ENCODE data around the gene COL24A1. TPM values are rescaled to one million over a fixed set of nuclear protein-coding genes. Genes with fewer than 3 reads are reported as not detected.

COL24A1 gene
- total and polyA plus RNA-seq, 3 donors from 2014 or later: 0.75 to 2.4 (median 1.8) TPM

- Histone ChIP-seq H3K27me3 (no peaks in the 10 kb centered on the region), H3K9me3 (no peaks in the 10 kb centered on the region), H3K4me1 (no peaks in the 10 kb centered on the region), H3K27ac (no peak overlapping the region), H3K4me3 (no peak overlapping the region), H3K36me3 (ENCODE audit: low read depth, missing control alignments) (no peaks in the 10 kb centered on the region)
- intact Hi-C loops (cut with DNase I; ENCODE audit: low total_unique reads): no loop called here
- WGBS, 2 donors: 91 to 95% methylated on average over 8 of the region's 8 CpGs
- TF ChIP-seq POLR2A (IDR thresholded peaks at IDR 0.05): no peak
- DNase-seq: no peak
Measured at GRCh38 chr1:85830837-85831236, 325.7 kb downstream of the COL24A1 start.

DNA sequence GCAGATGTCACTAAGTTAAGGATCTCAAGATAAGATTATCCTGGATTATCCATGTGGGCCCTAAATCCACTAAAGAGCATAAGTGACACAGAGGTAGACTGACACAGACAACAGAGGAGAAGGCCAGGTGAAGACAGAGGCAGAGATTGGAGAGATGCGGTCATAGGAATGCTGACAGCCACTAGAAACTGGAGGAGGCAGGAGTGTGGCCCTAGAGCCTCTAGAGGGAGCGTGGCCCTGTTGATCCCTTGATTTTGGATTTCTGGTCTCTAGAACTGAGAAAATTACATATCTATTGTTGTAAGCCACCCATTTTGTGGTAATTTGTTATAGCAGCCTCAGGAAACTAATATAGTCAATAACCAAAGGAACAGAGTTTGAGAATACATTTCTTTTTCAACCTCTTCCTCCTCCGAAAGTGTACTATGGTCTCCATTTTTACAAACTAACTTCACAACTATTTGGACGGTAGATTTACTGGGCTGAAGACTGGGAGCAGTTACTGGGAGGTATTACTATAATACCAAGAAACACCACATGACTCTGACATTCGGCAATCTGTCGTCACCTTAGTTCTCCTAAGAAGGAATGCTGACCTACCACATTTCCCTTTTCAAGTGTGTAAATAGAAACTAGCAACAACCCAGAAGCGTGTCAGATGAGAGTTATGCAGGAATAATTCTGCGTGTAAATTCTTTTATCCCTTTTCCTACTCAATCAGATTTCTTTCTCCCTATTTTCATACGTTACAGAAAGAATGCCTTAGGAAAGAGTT lies 332.3 kb downstream of the COL24A1 start:
- TF ChIP-seq CTCF (IDR thresholded peaks at IDR 0.05) (no peak), POLR2A (IDR thresholded peaks at IDR 0.05) (no peak)
- Histone ChIP-seq H3K9me3 (no peaks in the 10 kb centered on the region), H3K27ac (no peak overlapping the region), H3K36me3 (ENCODE audit: low read depth, missing control alignments) (no peaks in the 10 kb centered on the region), H3K4me1 (no peaks in the 10 kb centered on the region), H3K4me3 (no peak overlapping the region), H3K27me3 (no peaks in the 10 kb centered on the region)
- intact Hi-C loops (cut with DNase I; ENCODE audit: low total_unique reads): no loop called here
- 93 to 95% methylated on average over 9 of the region's 9 CpGs for whole genome bisulfite sequencing, 2 donors
- DNase-seq: no peak

- no peaks in the 10 kb centered on the region for H3K4me1 ChIP-seq
- no peak for TF ChIP-seq POLR2A (IDR thresholded peaks at IDR 0.05)
- no peak for TF ChIP-seq CTCF (IDR thresholded peaks at IDR 0.05)
- no peak for DNase-seq
- H3K36me3 ChIP-seq (ENCODE audit: low read depth, missing control alignments): no peaks in the 10 kb centered on the region
- WGBS, 2 donors: 83 to 84% methylated on average over 4 of the region's 4 CpGs
- H3K9me3 ChIP-seq: no peaks in the 10 kb centered on the region
- no peak overlapping the region for H3K27ac ChIP-seq
- H3K27me3 ChIP-seq: no peaks in the 10 kb centered on the region
- no peak overlapping the region for H3K4me3 ChIP-seq
- intact Hi-C loops (cut with DNase I; ENCODE audit: low total_unique reads): no loop called here
Measured at GRCh38 chr1:85822696-85823095, 333.9 kb downstream of the COL24A1 start.

GRCh38 chr1:85818371-85818770 lies 338.2 kb downstream of the COL24A1 start:
- 48 to 53% methylated on average over 2 of the region's 2 CpGs for WGBS, 2 donors
- Histone ChIP-seq H3K27ac (no peak overlapping the region), H3K4me3 (no peak overlapping the region), H3K36me3 (ENCODE audit: low read depth, missing control alignments) (no peaks in the 10 kb centered on the region), H3K27me3 (no peaks in the 10 kb centered on the region), H3K9me3 (no peaks in the 10 kb centered on the region), H3K4me1 (no peaks in the 10 kb centered on the region)
- DNase-seq: no peak
- intact Hi-C loops (cut with DNase I; ENCODE audit: low total_unique reads): no loop called here
- TF ChIP-seq POLR2A (IDR thresholded peaks at IDR 0.05) (no peak), CTCF (IDR thresholded peaks at IDR 0.05) (no peak)

- intact Hi-C loops (cut with DNase I; ENCODE audit: low total_unique reads): no loop called here
- DNase-seq: no peak
- no peaks in the 10 kb centered on the region for H3K9me3 ChIP-seq
- TF ChIP-seq POLR2A (IDR thresholded peaks at IDR 0.05) (no peak), CTCF (IDR thresholded peaks at IDR 0.05) (no peak)
- 44 to 70% methylated on average over 1 of the region's 1 CpG for WGBS, 2 donors
- no peak overlapping the region for H3K4me3 ChIP-seq
- H3K27me3 ChIP-seq: no peaks in the 10 kb centered on the region
- no peaks in the 10 kb centered on the region for H3K4me1 ChIP-seq
- no peaks in the 10 kb centered on the region for H3K36me3 ChIP-seq (ENCODE audit: low read depth, missing control alignments)
- no peak overlapping the region for H3K27ac ChIP-seq
Measured at GRCh38 chr1:85816606-85817005, 340.0 kb downstream of the COL24A1 start.
